HepG2 (cell line): ENCODE results near the gene PHF3. TPM values are rescaled to one million over a fixed set of nuclear protein-coding genes. Genes with fewer than 3 reads are reported as not detected.

Source experiments
- DR1 ChIP-seq: sonication (generic); formaldehyde crosslinking; IDR thresholded peaks from 2 replicates; pipeline ENCODE4 v1.8.0; 2021; ENCODE audit warnings: mild to moderate bottlenecking, missing genetic modification reagents, inconsistent platforms
- IRF9 ChIP-seq: sonication (generic); formaldehyde crosslinking; IDR thresholded peaks from 2 replicates; pipeline ENCODE4 v1.8.0; 2022; ENCODE audit warnings: missing genetic modification reagents, mild to moderate bottlenecking, borderline replicate concordance
- JUNB ChIP-seq: sonication (generic); formaldehyde crosslinking; IDR thresholded peaks from 2 replicates; pipeline ENCODE4 v1.8.0; 2022; ENCODE audit warnings: missing genetic modification reagents, mild to moderate bottlenecking, borderline replicate concordance
- KMT2B ChIP-seq: IDR thresholded peaks from 2 replicates; pipeline ENCODE4 v1.6.1; 2016; ENCODE audit warnings: missing genetic modification reagents, missing compliant biosample characterization
- MIER3 ChIP-seq: IDR thresholded peaks from 2 replicates; pipeline ENCODE4 v1.6.1; 2016; ENCODE audit warnings: missing compliant biosample characterization, borderline replicate concordance
- RBM39 ChIP-seq: fragments of 200-400 bp; formaldehyde crosslinking; IDR thresholded peaks from one replicate; pipeline ENCODE4 v1.6.1; 2018; ENCODE audit warnings: antibody characterized with exemption, mild to moderate bottlenecking, low read depth, low read length; ENCODE audit not compliant: poor library complexity, severe bottlenecking
- SRSF1 ChIP-seq: fragments of 200-400 bp; formaldehyde crosslinking; optimal IDR thresholded peaks from 2 replicates; pipeline ENCODE3; 2017; ENCODE audit warnings: mild to moderate bottlenecking, low read depth, low read length, moderate library complexity
- STAT5B ChIP-seq: sonication (generic); formaldehyde crosslinking; IDR thresholded peaks from 2 replicates; pipeline ENCODE4 v1.4.0; 2020; ENCODE audit warnings: missing genetic modification reagents
- TEAD2 ChIP-seq: sonication (generic); formaldehyde crosslinking; IDR thresholded peaks from 2 replicates; pipeline ENCODE4 v1.9.0; 2021; ENCODE audit warnings: missing genetic modification reagents
- ZNF10 ChIP-seq: sonication (generic); formaldehyde crosslinking; IDR thresholded peaks from 2 replicates; pipeline ENCODE4 v1.4.0; 2020; ENCODE audit warnings: mild to moderate bottlenecking, low read depth, missing genetic modification reagents, borderline replicate concordance
- ZNF703 ChIP-seq: sonication (generic); formaldehyde crosslinking; IDR thresholded peaks from 2 replicates; pipeline ENCODE4 v1.5.1; 2020; ENCODE audit warnings: missing genetic modification reagents, mild to moderate bottlenecking, moderate library complexity, borderline replicate concordance
- ZNF816 ChIP-seq: sonication (generic); formaldehyde crosslinking; IDR thresholded peaks from 2 replicates; pipeline ENCODE4 v1.8.0; 2022; ENCODE audit warnings: missing genetic modification reagents, mild to moderate bottlenecking, borderline replicate concordance
- polyA plus RNA-seq, 8 experiments: library from polyadenylated mRNA; depleted of rRNA in 3 of 8; stranded (reverse) in 7 of 8; unstranded in 1 of 8; fragments of >200 nt; fragmentation: Illumina TruSeq in 4 of 8; extraction: Trizol in 4 of 8; gene quantifications; 2 replicates each; pipeline versions ENCODE4 v1.2.1 to v1.2.3, GENCODE V29; 2011 to 2016; ENCODE audit warnings: low read depth in 4 of 8, missing spikeins in 1 of 8, mixed read lengths in 1 of 8; ENCODE audit not compliant: insufficient read depth in 1 of 8
- total RNA-seq, 5 experiments: library from RNA; depleted of rRNA; stranded (reverse); fragments of >200 nt; fragmentation: Illumina TruSeq; extraction: Trizol; gene quantifications; 2 replicates each; pipeline ENCODE4 v1.2.3, GENCODE V29; 2016; ENCODE audit warnings: low read depth in 1 of 5
- TF ChIP-seq, protein P1 (sequence below): IDR thresholded peaks from 2 replicates; pipeline ENCODE4 v1.4.0; 2020; ENCODE audit warnings: mild to moderate bottlenecking, missing genetic modification reagents
- TF ChIP-seq, protein P2 (sequence below): sonication (generic); formaldehyde crosslinking; IDR thresholded peaks from 2 replicates; pipeline ENCODE4 v1.9.0; 2022; ENCODE audit warnings: missing genetic modification reagents, mild to moderate bottlenecking, borderline replicate concordance
- TF ChIP-seq, protein P3 (sequence below): sonication (generic); formaldehyde crosslinking; IDR thresholded peaks from 2 replicates; pipeline ENCODE4 v1.4.0; 2020; ENCODE audit warnings: missing genetic modification reagents, borderline replicate concordance
- TF ChIP-seq, protein P4 (sequence below): IDR thresholded peaks from 2 replicates; pipeline ENCODE4 v1.6.1; 2016

Gene PHF3
- total and polyA plus RNA-seq, 2 of the 13 experiments (the other 11 are each of a cell fraction or from before 2014, with no cell fraction given), result 19.8 to 70.4 TPM

DNA sequence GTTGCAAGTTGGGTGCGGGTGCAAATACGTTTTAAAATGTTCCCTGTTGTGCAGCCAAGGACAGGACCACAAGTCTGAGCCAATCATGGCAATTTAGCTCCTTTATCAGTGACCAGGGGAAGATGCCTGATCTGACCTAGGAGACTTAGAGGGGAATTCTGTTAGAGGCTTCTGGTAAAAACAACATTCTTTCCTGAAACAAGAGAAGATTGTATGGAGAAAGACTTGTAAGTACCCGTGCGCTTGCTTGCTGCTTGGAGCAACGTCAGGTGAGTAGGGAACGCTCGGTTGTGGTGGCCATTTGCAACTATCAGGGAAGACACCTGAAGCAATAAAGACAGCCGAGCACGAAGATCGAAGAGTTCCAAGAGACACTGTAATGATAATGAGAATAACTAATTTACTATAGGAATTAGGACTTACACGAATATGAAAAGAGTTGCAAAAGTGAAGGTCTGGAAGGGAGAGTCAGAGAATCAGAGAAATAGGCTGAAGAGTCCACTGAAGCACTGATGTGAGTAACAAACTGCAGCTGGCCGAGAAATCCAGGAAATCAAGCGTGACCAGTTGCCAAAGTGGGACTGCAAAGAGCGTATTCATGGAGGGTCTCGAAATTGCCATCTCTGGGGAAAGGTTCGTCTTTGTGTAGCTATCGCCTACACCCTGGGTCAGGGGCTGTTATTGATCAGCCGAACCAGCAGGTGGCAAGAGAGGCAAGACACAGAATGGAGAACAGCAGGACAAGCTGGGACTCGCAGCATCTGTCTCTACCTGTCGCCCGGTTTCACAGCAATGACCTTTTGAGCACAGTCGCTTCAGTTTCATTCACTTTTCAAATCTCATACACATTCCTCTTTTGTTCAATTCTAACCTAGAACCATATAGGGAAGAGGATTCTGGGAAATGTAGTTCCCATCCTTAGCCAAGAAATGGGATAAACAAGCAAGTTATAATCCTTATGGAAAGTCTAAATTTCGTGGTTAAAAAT lies 37.3 kb upstream of the PHF3 start (continued):
- TF ChIP-seq, protein P1, sequence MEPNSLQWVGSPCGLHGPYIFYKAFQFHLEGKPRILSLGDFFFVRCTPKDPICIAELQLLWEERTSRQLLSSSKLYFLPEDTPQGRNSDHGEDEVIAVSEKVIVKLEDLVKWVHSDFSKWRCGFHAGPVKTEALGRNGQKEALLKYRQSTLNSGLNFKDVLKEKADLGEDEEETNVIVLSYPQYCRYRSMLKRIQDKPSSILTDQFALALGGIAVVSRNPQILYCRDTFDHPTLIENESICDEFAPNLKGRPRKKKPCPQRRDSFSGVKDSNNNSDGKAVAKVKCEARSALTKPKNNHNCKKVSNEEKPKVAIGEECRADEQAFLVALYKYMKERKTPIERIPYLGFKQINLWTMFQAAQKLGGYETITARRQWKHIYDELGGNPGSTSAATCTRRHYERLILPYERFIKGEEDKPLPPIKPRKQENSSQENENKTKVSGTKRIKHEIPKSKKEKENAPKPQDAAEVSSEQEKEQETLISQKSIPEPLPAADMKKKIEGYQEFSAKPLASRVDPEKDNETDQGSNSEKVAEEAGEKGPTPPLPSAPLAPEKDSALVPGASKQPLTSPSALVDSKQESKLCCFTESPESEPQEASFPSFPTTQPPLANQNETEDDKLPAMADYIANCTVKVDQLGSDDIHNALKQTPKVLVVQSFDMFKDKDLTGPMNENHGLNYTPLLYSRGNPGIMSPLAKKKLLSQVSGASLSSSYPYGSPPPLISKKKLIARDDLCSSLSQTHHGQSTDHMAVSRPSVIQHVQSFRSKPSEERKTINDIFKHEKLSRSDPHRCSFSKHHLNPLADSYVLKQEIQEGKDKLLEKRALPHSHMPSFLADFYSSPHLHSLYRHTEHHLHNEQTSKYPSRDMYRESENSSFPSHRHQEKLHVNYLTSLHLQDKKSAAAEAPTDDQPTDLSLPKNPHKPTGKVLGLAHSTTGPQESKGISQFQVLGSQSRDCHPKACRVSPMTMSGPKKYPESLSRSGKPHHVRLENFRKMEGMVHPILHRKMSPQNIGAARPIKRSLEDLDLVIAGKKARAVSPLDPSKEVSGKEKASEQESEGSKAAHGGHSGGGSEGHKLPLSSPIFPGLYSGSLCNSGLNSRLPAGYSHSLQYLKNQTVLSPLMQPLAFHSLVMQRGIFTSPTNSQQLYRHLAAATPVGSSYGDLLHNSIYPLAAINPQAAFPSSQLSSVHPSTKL (CRISPR knock-in tag), result peak; percentile 72
- TF ChIP-seq IRF9 (CRISPR knock-in tag) (peak; percentile 71; the same call in 1 of the 2 replicates), DR1 (CRISPR knock-in tag) (peak; percentile 52; the same call in 1 of the 2 replicates), MIER3 (CRISPR knock-in tag) (0 out of 2 replicates have a peak, but pooled peaks have one; percentile 59), STAT5B (CRISPR knock-in tag) (no peak), ZNF816 (CRISPR knock-in tag) (no peak), RBM39 (no peak), ZNF703 (CRISPR knock-in tag) (no peak), TEAD2 (no peak), SRSF1 (no peak), ZNF10 (no peak), KMT2B (CRISPR knock-in tag) (peak; percentile 73), JUNB (CRISPR knock-in tag) (no peak; the same call in 1 of the 2 replicates)
- TF ChIP-seq, protein P2, sequence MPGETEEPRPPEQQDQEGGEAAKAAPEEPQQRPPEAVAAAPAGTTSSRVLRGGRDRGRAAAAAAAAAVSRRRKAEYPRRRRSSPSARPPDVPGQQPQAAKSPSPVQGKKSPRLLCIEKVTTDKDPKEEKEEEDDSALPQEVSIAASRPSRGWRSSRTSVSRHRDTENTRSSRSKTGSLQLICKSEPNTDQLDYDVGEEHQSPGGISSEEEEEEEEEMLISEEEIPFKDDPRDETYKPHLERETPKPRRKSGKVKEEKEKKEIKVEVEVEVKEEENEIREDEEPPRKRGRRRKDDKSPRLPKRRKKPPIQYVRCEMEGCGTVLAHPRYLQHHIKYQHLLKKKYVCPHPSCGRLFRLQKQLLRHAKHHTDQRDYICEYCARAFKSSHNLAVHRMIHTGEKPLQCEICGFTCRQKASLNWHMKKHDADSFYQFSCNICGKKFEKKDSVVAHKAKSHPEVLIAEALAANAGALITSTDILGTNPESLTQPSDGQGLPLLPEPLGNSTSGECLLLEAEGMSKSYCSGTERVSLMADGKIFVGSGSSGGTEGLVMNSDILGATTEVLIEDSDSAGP, result peak; percentile 48; the same call in 1 of the 2 replicates
- TF ChIP-seq, protein P3, sequence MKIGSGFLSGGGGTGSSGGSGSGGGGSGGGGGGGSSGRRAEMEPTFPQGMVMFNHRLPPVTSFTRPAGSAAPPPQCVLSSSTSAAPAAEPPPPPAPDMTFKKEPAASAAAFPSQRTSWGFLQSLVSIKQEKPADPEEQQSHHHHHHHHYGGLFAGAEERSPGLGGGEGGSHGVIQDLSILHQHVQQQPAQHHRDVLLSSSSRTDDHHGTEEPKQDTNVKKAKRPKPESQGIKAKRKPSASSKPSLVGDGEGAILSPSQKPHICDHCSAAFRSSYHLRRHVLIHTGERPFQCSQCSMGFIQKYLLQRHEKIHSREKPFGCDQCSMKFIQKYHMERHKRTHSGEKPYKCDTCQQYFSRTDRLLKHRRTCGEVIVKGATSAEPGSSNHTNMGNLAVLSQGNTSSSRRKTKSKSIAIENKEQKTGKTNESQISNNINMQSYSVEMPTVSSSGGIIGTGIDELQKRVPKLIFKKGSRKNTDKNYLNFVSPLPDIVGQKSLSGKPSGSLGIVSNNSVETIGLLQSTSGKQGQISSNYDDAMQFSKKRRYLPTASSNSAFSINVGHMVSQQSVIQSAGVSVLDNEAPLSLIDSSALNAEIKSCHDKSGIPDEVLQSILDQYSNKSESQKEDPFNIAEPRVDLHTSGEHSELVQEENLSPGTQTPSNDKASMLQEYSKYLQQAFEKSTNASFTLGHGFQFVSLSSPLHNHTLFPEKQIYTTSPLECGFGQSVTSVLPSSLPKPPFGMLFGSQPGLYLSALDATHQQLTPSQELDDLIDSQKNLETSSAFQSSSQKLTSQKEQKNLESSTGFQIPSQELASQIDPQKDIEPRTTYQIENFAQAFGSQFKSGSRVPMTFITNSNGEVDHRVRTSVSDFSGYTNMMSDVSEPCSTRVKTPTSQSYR (CRISPR knock-in tag), result no peak
- TF ChIP-seq, protein P4, sequence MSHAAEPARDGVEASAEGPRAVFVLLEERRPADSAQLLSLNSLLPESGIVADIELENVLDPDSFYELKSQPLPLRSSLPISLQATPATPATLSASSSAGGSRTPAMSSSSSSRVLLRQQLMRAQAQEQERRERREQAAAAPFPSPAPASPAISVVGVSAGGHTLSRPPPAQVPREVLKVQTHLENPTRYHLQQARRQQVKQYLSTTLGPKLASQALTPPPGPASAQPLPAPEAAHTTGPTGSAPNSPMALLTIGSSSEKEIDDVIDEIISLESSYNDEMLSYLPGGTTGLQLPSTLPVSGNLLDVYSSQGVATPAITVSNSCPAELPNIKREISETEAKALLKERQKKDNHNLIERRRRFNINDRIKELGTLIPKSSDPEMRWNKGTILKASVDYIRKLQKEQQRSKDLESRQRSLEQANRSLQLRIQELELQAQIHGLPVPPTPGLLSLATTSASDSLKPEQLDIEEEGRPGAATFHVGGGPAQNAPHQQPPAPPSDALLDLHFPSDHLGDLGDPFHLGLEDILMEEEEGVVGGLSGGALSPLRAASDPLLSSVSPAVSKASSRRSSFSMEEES (CRISPR knock-in tag), result no peak
